Astrocyte (in vitro differentiated cells and primary cell): ENCODE data around the gene PICALM. TPM values are rescaled to one million over a fixed set of nuclear protein-coding genes. Genes with fewer than 3 reads are reported as not detected.

ENCODE experiments used
- DNase-seq: peaks from one replicate; pipeline ENCODE4 v3.0.0-alpha.2; 2010; ENCODE audit warnings: low read depth
- FAIRE-seq: peaks from 2 replicates; lab custom pipeline; 2011; peaks lifted over from hg19 to GRCh38; lab: Jason Lieb, UNC
- H2AFZ ChIP-seq: 2 replicates; pipeline ENCODE4 v1.6.0; 2012; ENCODE audit warnings: low read depth, low read length, inconsistent platforms
- H3K27ac ChIP-seq: 2 replicates; pipeline ENCODE4 v1.5.1; 2011; ENCODE audit warnings: low read depth, low read length, inconsistent platforms
- H3K27me3 ChIP-seq: 2 replicates; pipeline ENCODE4 v1.6.0; 2011; ENCODE audit warnings: low read length, inconsistent platforms; ENCODE audit not compliant: insufficient read depth
- H3K36me3 ChIP-seq: 2 replicates; pipeline ENCODE4 v1.5.1; 2011; ENCODE audit warnings: low read length, inconsistent platforms; ENCODE audit not compliant: insufficient read depth
- H3K4me1 ChIP-seq: 2 replicates; pipeline ENCODE4 v1.5.1; 2011; ENCODE audit warnings: low read length, inconsistent platforms; ENCODE audit not compliant: insufficient read depth
- H3K4me2 ChIP-seq: 2 replicates; pipeline ENCODE4 v1.6.0; 2012; ENCODE audit warnings: low read length, inconsistent platforms
- H3K4me3 ChIP-seq: 2 replicates; pipeline ENCODE4 v1.5.1; 2011; ENCODE audit warnings: low read depth, mild to moderate bottlenecking, low read length, inconsistent platforms; ENCODE audit not compliant: insufficient read depth
- H3K79me2 ChIP-seq: 2 replicates; pipeline ENCODE4 v1.6.0; 2012; ENCODE audit warnings: mild to moderate bottlenecking, low read length, inconsistent platforms; ENCODE audit not compliant: insufficient read depth
- H3K9ac ChIP-seq: 2 replicates; pipeline ENCODE4 v1.6.0; 2012; ENCODE audit warnings: mild to moderate bottlenecking, low read length, inconsistent platforms
- H3K9me3 ChIP-seq: 2 replicates; pipeline ENCODE4 v1.5.1; 2012; ENCODE audit warnings: low read depth, mild to moderate bottlenecking, low read length, inconsistent platforms; ENCODE audit not compliant: insufficient read depth
- H4K20me1 ChIP-seq: 2 replicates; pipeline ENCODE4 v1.6.0; 2012; ENCODE audit warnings: low read length, inconsistent platforms; ENCODE audit not compliant: insufficient read depth
- H3K27ac Mint-ChIP-seq: one replicate; pipeline ENCODE4 v1.8.0; 2021; ENCODE audit warnings: mild to moderate bottlenecking, mixed read lengths; ENCODE audit not compliant: unreplicated experiment
- H3K27me3 Mint-ChIP-seq: one replicate; pipeline ENCODE4 v1.8.0; 2021; ENCODE audit warnings: low read depth, mixed read lengths; ENCODE audit not compliant: unreplicated experiment
- H3K36me3 Mint-ChIP-seq: one replicate; pipeline ENCODE4 v1.8.0; 2021; ENCODE audit warnings: low read depth, mixed read lengths; ENCODE audit not compliant: unreplicated experiment
- H3K4me1 Mint-ChIP-seq: one replicate; pipeline ENCODE4 v1.8.0; 2021; ENCODE audit warnings: low read depth, mixed read lengths; ENCODE audit not compliant: unreplicated experiment
- H3K4me3 Mint-ChIP-seq: one replicate; pipeline ENCODE4 v1.8.0; 2021; ENCODE audit warnings: mild to moderate bottlenecking, moderate library complexity, mixed read lengths; ENCODE audit not compliant: unreplicated experiment
- H3K9me3 Mint-ChIP-seq: one replicate; pipeline ENCODE4 v1.8.0; 2021; ENCODE audit warnings: mild to moderate bottlenecking, mixed read lengths; ENCODE audit not compliant: unreplicated experiment
- EZH2 ChIP-seq: IDR thresholded peaks from 2 replicates; pipeline ENCODE4 v1.6.1; 2012; ENCODE audit warnings: mild to moderate bottlenecking, low read length, inconsistent platforms; ENCODE audit not compliant: insufficient read depth
- total RNA-seq: library from RNA; stranded (reverse); gene quantifications from 2 replicates; pipeline ENCODE4 v1.2.1, GENCODE V29; 2021
- TF ChIP-seq, protein P1 (sequence below): IDR thresholded peaks from 2 replicates; pipeline ENCODE4 v1.5.1; 2011; ENCODE audit warnings: low read depth, mild to moderate bottlenecking, inconsistent platforms, low read length, moderate library complexity; ENCODE audit not compliant: insufficient read depth

The PICALM gene
- total RNA-seq, 1 donor from 2014 or later, result 260 TPM

GRCh38 chr11:85970593-85970992 lies 98.3 kb downstream of the PICALM start:
- H4K20me1 ChIP-seq, result peaks cover 84% of the 10 kb centered on the region
- H3K4me3 Mint-ChIP-seq, result no peak overlapping the region
- peaks cover 14% of the 10 kb centered on the region for H3K4me1 Mint-ChIP-seq
- DNase-seq (no peak), FAIRE-seq (no peak)
- H3K79me2 ChIP-seq, result peaks cover 79% of the 10 kb centered on the region
- H3K9ac ChIP-seq, result no peak overlapping the region
- H2AFZ ChIP-seq, result no peak overlapping the region
- H3K9me3 Mint-ChIP-seq, result no peaks in the 10 kb centered on the region
- peaks cover 9% of the 10 kb centered on the region for H3K36me3 Mint-ChIP-seq
- no peak overlapping the region for H3K4me3 ChIP-seq
- no peak overlapping the region for H3K4me2 ChIP-seq
- peaks cover 16% of the 10 kb centered on the region for H3K4me1 ChIP-seq
- H3K36me3 ChIP-seq, result peaks cover 53% of the 10 kb centered on the region
- peak overlapping the region; percentile 69 for H3K27ac Mint-ChIP-seq
- H3K27me3 Mint-ChIP-seq, result no peaks in the 10 kb centered on the region
- H3K27ac ChIP-seq, result no peak overlapping the region
- TF ChIP-seq EZH2, result no peak
- TF ChIP-seq, protein P1, sequence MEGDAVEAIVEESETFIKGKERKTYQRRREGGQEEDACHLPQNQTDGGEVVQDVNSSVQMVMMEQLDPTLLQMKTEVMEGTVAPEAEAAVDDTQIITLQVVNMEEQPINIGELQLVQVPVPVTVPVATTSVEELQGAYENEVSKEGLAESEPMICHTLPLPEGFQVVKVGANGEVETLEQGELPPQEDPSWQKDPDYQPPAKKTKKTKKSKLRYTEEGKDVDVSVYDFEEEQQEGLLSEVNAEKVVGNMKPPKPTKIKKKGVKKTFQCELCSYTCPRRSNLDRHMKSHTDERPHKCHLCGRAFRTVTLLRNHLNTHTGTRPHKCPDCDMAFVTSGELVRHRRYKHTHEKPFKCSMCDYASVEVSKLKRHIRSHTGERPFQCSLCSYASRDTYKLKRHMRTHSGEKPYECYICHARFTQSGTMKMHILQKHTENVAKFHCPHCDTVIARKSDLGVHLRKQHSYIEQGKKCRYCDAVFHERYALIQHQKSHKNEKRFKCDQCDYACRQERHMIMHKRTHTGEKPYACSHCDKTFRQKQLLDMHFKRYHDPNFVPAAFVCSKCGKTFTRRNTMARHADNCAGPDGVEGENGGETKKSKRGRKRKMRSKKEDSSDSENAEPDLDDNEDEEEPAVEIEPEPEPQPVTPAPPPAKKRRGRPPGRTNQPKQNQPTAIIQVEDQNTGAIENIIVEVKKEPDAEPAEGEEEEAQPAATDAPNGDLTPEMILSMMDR, result no peak
- no peaks in the 10 kb centered on the region for H3K27me3 ChIP-seq
- no peaks in the 10 kb centered on the region for H3K9me3 ChIP-seq

DNA sequence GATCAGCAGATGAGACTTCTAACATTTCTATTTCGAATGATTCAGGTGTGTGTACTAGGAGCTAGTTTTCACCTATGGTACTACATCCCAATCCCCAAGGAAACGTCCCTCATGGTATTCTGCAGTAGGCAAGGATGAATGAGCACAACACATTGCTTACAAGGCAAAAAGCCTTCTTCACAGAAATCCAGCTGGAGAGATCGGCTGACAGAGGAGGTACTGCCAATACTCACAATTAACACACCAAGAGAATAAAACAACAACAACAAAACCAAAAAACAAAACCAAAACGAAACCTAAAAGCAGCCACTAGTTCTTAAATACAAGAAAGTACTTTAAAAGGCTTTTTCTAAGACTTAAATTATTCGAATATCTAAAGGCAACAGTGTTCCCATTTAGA lies 101.4 kb downstream of the PICALM start:
- Mint-ChIP-seq H3K4me1 (peaks cover 20% of the 10 kb centered on the region), H3K4me3 (no peak overlapping the region), H3K27ac (no peak overlapping the region), H3K36me3 (peaks cover 22% of the 10 kb centered on the region), H3K27me3 (no peaks in the 10 kb centered on the region), H3K9me3 (no peaks in the 10 kb centered on the region)
- Histone ChIP-seq H3K27ac (no peak overlapping the region), H3K36me3 (peaks cover 52% of the 10 kb centered on the region), H3K4me3 (no peak overlapping the region), H2AFZ (no peak overlapping the region), H3K9me3 (no peaks in the 10 kb centered on the region), H3K27me3 (no peaks in the 10 kb centered on the region), H3K79me2 (peaks cover 83% of the 10 kb centered on the region), H4K20me1 (peaks cover 94% of the 10 kb centered on the region), H3K9ac (no peak overlapping the region), H3K4me2 (no peak overlapping the region), H3K4me1 (peaks cover 16% of the 10 kb centered on the region)
- TF ChIP-seq EZH2, result no peak
- TF ChIP-seq, protein P1, result no peak
- no peak for DNase-seq
- FAIRE-seq, result no peak

GRCh38 chr11:85965202-85965601 lies 103.7 kb downstream of the PICALM start:
- no peaks in the 10 kb centered on the region for H3K9me3 Mint-ChIP-seq
- H3K27ac ChIP-seq, result peak overlapping the region; percentile 34
- peaks cover 19% of the 10 kb centered on the region for H3K4me1 ChIP-seq
- no peak overlapping the region for H3K27ac Mint-ChIP-seq
- H3K4me3 ChIP-seq, result no peak overlapping the region
- H3K9me3 ChIP-seq, result no peaks in the 10 kb centered on the region
- no peak overlapping the region for H3K9ac ChIP-seq
- TF ChIP-seq, protein P1, result no peak
- TF ChIP-seq EZH2, result no peak
- H3K27me3 Mint-ChIP-seq, result no peaks in the 10 kb centered on the region
- H3K4me3 Mint-ChIP-seq, result no peak overlapping the region
- H2AFZ ChIP-seq, result no peak overlapping the region
- H3K36me3 Mint-ChIP-seq, result peaks cover 20% of the 10 kb centered on the region
- H3K4me1 Mint-ChIP-seq, result peaks cover 38% of the 10 kb centered on the region
- H3K27me3 ChIP-seq, result no peaks in the 10 kb centered on the region
- peaks cover 95% of the 10 kb centered on the region for H4K20me1 ChIP-seq
- DNase-seq, result peak; percentile 35
- H3K36me3 ChIP-seq, result peaks cover 50% of the 10 kb centered on the region
- no peak overlapping the region for H3K4me2 ChIP-seq
- FAIRE-seq, result no peak
- peaks cover 87% of the 10 kb centered on the region for H3K79me2 ChIP-seq
